Body of pancreas (tissue), 4 donors: ENCODE results near the gene ZRANB3.

Experiments
- POLR2A ChIP-seq, 3 donors: fragments of 450-650 bp; IDR thresholded peaks; one replicate each; pipeline ENCODE4 v1.6.1; 2016; ENCODE audit warnings: antibody characterized with exemption in 3 of 3, mild to moderate bottlenecking in 2 of 3
- TF ChIP-seq, protein P1 (sequence below), 7 experiments: fragments of 450-650 bp in 4 of 7; fragments of 200-600 bp in 3 of 7; sonication (generic) in 3 of 7; IDR thresholded peaks; one replicate each; pipeline ENCODE4 v1.5.1; 2016 to 2019; ENCODE audit warnings: antibody characterized with exemption in 7 of 7

- TF ChIP-seq, protein P1, sequence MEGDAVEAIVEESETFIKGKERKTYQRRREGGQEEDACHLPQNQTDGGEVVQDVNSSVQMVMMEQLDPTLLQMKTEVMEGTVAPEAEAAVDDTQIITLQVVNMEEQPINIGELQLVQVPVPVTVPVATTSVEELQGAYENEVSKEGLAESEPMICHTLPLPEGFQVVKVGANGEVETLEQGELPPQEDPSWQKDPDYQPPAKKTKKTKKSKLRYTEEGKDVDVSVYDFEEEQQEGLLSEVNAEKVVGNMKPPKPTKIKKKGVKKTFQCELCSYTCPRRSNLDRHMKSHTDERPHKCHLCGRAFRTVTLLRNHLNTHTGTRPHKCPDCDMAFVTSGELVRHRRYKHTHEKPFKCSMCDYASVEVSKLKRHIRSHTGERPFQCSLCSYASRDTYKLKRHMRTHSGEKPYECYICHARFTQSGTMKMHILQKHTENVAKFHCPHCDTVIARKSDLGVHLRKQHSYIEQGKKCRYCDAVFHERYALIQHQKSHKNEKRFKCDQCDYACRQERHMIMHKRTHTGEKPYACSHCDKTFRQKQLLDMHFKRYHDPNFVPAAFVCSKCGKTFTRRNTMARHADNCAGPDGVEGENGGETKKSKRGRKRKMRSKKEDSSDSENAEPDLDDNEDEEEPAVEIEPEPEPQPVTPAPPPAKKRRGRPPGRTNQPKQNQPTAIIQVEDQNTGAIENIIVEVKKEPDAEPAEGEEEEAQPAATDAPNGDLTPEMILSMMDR (IDR thresholded peaks at IDR 0.05), result no peak
- no peak for TF ChIP-seq POLR2A (IDR thresholded peaks at IDR 0.05)
Observed at GRCh38 chr2:135259123-135259522, 271.9 kb downstream of the ZRANB3 start.
